Activated CD4-positive, alpha-beta T cell treated with anti-CD3 and anti-CD28 coated beads, Interleukin-2, amount 50 U/mL, for 4 hours (primary cell): ENCODE measurements around the gene RANBP10.
A peak's percentile ranks its signal among the peaks of the same experiment; 100 is the strongest.

Source experiments
- DNase-seq, 2 experiments: peaks; one replicate each; pipeline ENCODE4 v3.0.0-alpha.2; 2020

Gene RANBP10

DNA sequence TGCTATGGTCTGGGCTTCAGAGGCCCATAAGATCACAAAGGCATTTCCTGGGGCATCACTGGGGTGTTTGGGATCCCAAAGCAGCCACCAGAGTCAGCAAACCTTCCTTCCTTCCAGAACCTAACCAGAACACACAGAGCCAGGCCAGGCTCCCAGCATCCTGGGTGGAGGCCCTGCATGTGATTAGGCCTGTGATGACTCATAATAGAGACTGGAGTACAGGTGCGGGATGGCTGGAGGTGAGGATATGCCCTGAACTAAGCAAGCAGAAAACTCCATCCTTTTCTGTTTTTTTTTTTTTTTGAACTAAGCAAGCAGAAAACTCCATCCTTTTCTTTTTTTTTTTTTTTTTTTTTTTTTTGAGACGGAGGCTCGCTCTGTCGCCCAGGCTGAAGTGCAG, 69.5 kb downstream of the RANBP10 start:
- DNase-seq = no peak

DNA sequence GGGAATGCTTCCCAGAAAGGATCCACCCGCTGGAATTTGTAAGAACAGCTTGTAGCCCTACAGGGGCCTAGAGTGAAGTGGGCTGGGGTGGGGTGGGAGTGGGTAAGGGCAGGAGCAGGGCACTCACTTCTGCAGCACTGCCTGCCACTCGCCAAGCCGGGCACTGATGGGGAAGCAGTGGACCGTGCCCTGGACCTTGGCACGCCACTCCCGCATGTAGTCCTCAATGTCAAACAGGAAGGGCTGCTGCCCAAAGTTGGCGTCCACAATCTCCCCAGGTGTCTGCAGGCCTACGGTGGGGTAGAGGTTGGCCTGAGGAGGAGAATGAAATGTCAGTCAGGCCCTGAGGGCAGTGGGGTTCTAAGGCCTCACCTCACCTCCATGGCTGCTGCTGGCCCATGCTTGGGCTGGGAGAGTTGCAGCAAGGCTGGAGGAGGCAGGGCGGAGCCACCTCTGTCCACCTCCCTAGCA, 71.6 kb downstream of the RANBP10 start:
- DNase-seq = no peak

DNA sequence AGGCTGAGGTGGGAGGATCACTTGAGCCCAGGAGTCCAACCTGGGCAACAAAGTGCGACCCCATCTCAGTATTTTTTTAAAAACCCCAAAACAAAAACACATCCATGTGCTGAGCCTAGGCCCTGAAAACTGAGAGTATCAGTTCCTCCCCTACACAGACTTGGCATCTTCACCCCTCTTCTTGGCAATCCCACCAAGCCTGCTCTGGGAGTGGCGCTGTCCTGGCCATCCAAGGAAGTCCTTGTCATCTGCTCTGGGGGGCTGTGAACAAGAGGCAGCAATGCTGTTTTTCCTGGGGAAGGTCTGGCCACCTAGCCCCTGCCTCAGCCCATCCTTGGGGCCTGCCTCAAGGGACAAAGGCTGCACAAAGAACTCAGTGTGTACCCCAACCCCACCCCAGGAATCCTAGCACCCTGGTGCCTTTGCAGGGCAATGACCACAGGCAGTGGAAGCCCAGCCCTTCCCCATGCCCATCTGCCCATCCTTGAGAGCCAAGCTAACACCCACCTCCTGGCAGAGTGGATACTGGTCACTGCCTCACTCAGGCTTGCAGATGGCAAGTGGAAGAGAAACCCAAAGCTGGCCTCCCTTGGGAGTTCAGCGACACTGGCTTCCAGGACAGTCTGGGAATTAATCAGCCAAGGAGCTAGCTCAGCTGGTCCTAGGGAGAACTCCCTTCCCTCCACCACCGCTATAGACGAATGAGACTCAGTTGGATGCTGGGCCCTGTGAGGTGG, 72.5 kb downstream of the RANBP10 start:
- no peak for DNase-seq

DNA sequence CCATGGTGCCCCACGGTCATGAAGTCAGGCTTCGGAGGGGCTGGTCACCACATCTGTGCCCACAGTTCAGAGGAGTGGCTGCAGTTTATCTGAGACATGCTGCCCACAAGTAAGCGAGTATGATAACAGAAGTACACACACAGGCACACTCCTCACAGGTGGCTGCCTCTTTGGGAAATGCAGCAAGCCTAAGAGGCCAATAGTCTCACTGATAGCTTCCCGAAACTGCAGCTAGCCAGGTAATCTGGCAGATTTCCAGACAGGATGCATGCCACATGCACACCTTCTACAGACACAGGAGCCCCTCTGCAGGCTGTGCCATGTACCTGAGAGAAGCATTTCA, 74.6 kb downstream of the RANBP10 start:
- no peak for DNase-seq

DNA sequence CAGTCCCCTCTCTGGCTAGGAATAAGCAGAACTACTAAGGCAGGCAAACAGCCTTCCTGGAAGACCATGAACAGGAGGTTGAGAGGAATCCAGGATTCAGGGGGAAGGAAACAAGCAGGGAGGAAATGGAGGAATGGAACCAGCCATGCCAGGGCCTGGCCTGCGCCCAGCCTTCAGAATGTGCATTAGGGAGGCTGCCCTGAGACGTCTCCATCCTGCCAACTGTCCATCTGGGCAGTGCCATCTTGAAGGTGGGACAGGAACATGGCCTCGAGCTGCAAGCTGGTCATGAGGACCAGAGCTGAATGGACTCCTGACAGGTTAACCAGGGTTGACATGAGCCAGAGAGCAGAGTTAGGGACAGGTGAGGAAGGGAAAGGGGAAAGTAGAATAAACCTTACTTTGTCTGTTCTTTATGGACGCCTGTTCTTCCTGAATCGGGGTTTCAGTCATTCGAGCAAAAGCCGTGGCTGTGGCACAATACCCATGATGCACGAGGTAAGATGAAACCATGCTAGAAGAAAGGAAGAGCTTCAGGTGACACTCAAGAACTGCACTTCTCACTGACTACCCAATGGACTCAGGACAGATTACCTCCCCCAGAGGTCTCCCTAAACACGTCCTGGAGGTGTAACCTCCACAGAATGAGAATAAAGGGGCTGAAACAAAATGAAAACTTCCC, 75.1 kb downstream of the RANBP10 start:
- DNase-seq = no peak

DNA sequence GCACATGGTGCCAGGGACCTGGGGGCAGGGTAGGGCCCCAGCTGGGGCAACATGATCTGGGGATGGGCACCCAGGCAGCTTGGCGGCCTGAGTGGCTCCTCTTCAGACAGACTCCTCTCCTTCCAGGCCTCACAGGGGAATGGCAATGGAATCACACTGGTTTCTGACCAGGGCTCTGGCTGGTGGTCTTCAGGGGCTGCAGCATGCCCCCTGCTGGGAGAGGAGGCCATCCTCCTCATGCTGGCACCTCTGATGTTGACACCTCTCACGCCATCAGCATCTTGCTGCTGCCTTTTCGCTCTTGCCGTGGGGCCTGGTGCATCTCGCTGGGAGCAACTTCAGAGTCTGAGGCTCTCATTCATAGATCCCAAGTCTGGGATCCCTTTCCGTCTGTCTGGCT, 76.0 kb downstream of the RANBP10 start:
- DNase-seq = no peak

DNA sequence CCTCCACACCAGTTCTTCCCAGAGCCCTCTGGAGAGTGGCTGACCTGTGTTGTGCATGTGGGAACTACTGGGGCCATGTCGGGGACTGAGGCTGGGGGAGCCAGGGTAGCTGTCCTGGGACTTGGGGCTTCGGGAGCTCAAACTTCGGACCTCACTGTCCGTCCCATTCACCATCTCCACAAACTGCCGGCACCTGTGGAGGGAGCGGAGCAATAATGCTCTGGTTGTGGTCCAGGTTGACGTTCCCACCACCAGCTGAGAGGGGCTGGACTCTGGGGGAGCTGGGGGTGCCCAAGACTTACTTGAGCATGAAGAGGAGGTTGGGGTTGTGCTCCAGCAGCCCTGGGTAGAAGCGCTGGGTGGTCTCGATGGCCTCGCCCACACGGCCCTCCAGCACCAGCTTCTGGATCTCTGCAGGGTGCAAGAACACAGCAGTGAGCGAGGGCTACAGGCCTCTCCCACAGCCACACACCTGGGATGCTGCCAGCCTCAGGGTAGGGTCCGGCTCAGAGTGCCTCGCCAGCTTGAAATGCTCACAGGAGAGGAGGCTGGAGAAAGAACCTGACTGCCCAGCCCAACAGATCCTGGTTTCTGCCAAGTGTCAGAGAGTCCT, 76.6 kb downstream of the RANBP10 start:
- no peak for DNase-seq

DNA sequence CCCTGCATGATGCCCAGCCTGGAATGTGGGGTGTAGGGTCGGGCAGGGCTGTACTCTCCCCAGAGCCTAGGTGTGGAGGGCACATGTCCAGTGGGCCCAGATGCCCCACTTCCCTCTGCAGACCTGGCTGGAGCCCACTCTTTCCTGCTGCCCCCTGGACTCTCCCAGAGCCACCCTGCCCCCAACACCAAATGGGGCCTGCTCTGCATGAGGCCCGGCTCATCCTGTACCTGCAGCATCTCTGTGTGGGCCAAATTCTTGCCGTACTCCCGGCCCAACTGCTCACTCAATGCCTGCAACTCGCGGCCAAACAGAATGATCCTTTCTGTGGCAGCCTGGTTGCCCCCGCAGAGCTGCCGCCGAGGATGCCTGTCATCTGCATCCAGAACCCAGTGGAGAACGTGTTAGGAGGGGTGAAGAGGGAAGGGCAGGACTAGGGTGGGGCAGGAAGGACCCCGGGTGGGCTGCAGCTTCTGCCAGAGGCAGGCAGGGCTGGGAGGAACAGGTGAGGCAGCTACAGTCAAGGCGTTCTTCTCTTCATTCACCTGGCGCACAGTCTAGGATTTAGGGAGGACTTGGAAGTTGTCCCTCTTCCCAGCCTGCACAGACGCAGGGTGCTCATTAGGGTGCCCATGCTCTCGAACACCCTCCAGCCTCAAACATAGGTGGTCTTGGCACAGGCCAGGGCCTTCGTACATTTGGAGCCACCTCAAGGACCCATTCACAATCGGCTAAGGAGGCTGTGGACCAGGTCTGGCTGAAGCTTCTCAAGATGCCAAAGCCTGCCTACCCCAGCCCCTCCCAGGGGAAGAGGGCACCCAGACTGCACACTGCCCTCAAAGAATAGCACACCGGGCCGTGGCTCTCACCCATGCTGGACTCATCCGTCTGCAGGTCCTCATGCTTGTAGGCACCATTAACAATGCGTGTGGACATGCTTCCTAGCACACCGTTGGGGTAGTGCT, 78.6 kb downstream of the RANBP10 start:
- no peak for DNase-seq

DNA sequence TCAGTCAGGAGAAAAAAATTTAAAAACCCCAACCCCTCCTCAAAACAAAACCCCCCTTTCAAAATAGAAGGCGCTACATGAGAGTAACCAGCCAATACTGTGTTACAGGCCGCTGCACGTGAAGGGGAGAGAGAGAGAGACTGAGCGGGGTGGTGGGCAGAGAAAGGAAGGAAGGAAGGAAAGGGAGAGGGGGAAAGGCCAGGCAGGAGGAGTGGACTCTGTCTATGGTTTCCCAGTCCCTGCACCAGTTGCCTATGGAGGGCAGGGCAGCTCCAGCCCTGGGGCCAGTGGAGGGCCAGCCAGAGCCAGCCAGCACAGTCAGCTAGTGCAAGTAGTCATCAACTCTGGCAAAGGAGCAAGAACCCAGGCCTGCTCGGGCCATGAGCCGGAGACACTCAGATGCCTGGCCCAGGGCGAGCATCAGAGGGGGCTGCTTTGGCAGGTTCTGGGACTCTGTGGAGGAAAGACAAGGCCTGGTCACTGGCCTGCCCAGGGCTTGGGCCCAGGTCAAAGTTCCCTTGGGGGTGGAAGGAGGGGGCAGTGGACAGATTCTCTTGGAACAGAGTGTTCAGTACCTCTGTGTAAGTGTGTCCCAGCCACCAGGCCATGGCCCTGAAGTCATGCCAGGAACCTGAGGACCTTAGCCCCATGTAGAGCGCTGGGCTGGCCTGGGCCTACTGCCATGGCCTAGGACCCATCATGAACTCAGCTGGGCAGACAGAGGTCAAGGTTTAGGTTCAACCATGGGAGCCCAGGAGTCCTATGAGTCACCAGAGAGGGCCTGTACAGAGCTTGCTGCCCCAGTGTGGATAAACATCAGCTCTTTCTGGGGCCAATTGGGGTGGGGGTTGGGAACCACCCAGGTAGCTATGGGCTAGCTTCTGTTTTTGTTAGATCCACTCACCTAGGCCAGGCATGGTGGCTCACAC, 80.0 kb downstream of the RANBP10 start:
- DNase-seq = no peak

DNA sequence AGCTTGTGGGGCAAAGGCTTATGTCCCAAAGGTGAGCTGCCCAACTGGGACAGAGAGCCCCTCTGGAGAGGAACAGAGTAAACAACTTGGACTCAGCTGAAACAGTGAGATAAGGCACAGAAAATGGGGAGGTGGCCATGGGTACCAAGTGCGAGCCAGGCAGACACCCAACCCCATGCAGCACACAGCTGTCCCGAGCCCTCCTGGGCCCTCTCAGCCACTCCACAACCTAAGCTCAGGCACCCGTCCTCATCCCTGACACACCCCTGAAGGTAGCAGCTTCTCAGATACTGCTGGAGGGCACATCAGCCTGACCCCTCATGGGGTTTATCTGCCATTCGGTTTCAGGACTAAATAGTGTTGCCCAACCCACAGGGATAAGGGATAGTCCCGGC, 82.5 kb downstream of the RANBP10 start:
- DNase-seq = no peak

DNA sequence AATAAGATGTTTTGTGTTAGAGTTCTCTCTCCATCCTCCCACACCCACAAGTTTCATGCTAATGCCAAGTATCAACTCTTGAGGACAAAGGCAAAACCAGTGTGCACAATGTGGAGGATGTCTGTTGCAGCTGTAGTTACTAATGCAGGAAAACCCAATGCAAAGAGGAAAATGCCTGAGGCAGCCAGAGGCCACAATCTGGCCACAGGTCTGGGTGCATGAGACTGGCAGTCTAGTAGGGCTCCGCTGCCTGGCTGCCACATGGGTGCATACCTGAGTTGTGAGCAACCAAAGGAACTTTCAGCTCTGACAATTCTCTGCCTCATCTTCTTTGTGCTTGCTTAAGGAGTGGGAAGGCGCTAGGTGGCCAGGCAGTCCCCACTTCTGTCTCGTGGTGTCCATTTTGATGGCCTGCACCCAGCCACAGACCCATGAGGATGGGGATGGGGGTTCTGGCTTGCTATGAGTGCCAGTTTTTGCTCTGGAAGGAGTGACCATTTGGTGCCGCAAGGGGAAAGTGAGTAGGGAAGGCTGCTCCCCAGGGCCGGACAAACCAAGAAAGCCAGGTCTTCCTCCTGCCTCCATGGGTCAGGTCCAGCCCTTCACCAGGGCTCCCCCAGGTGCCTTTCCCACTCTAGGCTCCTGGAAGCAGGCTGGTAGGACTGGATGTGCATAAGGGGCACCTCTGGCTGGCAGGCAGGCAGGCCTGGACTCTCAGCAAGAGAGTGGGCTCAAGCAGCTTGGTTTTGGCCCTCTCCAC, 83.0 kb downstream of the RANBP10 start:
- no peak for DNase-seq

DNA sequence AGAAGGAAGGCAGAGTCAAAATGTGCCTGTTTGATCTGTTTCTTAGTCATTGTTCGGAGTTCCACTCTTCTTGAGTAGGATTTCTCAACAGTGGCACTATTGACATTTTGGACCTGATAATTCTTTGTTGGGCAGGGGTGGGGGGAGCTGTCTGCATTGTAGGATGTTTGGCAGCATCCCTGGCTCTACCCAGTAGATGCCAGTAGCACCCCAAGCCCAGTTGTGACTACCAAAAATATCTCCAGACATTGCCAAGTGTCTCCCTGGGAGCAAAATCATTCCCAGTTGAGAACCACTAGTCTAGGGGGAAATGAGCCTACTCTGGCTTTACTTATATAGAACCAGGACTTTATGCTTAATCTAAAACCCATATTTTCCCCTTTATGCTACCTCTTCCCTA, 86.1 kb downstream of the RANBP10 start:
- no peak for DNase-seq

DNA sequence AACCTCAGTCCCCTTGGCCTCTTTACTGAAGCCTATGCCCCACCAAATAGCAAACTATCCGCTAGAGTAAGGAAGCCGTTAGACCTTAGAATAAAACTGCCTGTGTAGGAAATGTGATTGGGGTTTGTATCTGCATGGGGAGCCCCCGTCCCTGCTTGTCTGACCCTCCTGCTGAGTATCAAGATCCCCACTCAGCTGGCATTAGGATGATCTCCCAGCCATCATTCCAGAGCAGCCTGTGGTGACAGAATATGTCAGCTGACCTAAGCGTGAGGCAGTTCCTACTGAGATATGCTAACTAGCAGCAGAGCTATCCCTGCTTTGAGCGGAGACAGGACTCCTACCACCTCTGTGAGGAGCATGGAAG, 86.6 kb downstream of the RANBP10 start:
- DNase-seq = no peak

DNA sequence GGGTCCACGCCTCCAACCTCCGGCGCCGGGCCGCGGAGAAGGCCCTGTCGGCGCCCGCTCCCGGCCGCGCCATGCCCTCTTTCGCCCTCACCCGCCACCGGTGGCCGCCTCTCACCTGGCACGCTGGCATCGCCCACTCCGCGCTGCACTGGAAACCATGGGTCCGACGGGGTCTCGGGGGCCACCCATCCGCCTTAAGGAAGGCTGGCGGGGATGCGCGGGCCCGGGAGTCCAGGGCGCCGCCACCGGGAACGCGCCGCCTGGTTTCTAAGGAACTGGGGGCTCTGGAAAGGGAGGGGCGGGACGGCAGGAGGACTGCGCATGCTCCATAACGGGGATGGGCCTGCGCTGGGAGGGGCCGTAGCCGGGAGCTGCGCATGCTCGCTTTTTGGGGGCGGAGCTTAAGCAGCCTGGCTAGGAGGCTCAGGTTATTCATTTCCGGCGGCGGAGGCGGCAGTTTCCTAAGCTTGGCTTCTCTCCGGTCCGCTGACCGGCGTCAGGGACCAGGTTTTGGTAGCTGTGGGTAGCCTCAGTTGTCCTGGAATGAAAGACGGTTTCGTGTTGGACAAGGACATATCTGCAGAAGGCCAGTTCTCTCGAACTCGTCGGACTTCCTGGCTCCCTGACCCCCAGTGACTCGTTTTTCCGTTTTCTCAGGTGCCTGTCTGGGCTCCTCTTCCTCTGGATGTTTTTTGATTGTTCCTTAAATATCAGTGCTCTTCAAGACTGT, 87.1 kb downstream of the RANBP10 start, which contains the start of gene GFOD2:
Gene GFOD2 (minus strand): TSS at position 269 of the 730 bp plus-strand sequence. CDS start 33,601 bp downstream, outside the sequence.
- peak; percentile 97 to 99 for DNase-seq

DNA sequence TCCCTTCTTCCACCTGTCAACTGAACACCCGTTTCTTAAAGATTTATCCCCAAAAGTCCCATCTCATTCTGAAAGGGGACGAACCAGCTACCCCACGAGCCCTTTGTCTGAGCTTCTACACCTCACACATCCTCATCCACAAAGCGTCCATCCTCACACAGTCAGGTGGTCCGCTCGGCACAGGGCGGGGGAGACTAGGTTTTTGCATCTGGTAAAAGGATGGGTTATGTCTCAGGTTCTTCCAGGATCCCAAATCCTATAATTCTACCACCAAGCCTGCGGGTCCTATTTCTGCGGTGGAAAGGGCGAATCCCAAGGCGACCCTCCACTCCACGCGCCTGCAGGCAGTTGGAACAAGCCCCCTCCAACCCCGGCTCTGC, 87.7 kb downstream of the RANBP10 start:
- no peak for DNase-seq

DNA sequence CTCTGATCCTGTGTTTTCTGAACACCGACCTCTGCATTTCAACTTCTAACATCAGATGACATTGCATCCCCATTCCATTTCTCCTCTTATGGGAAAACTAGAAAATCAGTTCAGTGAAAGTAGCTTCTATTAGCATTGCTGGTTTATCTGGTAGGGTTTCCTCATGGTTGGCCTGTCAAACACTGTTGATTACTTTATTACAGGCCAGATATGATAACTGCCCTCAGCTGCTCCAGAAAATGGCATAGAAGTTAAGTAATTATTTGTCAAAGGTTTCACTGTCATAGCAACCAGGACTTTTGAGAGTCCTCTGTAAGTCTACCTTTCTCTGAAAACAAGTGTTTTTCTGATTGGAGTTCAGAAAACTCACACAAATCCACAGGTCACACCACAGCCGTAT, 90.3 kb downstream of the RANBP10 start:
- no peak for DNase-seq

DNA sequence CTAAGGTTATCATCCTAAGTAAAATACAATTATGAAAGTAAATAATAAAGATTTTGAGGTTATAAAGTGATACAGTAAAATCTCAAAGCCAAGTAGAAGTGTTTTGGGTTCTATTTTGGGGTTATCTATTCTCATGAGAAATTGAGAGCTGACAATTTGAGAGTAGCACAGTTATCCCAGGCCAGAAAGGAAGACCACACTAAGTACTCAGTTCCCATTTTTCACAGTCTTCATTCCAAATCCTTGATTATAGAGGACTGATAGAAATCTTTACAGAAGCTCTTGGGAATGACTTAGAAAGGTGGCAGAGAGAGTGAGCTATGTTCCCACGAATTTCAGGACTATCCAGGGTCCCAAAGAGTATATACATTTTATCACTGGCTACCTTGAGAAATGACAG, 91.8 kb downstream of the RANBP10 start:
- no peak for DNase-seq

DNA sequence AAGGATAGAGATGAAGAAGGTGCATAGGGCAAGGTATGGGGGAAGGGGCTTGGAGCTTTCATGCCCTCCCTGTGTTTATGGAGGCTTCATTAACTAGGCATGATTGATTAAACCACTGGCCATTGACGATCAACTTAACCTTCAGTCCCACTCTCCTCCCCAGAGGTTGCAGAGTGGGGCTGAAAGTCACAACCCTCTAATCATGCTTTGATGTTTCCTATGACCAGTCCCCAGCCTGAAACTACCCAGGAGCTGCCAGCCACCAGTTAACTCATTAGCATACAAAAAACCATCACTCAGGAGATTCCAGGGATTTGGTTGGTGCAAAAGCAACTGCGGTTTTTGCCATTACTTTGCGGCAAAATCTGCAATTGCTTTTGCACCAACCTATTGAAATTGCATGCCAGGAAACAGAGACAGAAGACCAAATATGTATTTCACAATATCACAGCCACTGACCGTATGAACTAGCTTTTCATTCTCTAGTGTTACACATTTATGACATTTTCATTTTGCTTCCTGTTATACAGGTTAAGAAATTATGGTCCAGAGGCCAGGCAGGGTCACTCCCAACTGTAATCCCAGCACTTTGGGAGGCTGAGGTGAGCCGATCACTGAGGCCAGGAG, 92.6 kb downstream of the RANBP10 start:
- no peak for DNase-seq

DNA sequence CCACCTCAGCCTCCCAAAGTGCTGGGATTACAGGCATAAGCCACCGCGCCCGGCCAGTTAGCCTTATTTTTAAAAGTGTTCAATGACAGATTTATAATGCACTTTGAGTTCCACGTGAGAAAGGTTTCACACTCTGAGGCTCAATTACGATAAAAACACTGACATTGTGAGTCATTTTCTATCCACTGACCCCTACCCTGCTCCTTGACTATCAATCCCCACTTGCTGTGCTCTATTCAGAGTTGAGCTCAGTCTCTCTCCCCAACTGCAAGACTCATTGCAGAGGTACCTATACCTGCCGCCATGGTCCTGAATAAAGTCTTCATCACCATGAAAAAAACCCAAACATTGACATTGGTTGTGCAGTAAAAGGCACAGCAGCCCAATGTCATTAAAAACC, 95.8 kb downstream of the RANBP10 start:
- DNase-seq = no peak

DNA sequence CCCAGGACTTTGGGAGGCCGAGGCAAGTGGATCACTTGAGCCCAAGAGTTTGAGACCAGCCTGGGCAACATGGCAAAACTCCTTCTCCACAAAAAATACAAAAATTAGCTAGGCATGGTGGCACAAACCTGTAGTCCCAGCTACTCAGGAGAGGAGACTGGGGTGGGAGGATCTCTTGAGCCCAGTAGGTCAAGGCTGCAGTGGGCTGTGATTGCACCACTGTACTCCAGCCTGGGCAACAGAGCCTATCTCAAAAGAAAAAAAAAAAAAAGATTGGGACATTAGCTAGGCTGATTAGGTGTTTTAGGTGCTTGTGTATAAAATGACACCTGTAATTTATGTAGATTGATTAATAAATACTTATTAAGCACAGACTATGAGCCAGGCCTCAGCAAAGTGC, 97.3 kb downstream of the RANBP10 start:
- no peak for DNase-seq
